ENCODE data around the gene KIF7. TPM values are rescaled to one million over a fixed set of nuclear protein-coding genes. Genes with fewer than 3 reads are reported as not detected.

Gene KIF7
- 4.2 TPM for total RNA-seq
- 1.4 TPM for polyA plus RNA-seq (ENCODE audit: insufficient read depth, low read depth, low replicate concordance)
- long read RNA-seq, donor 1, result 0 reads
- long read RNA-seq, donor 2, result 0 reads
- long read RNA-seq, donor 3, result 0 reads
- long read RNA-seq, donor 4, result 0 reads
- long read RNA-seq, donor 5, result 0 reads
- long read RNA-seq, donor 6, result 0 reads
- long read RNA-seq, donor 7, partial matches to known transcripts, result 1 of 6 reads
- long read RNA-seq, donor 7, other reads (novel, unspliced or antisense), result 5 of 6 reads
- long read RNA-seq, donor 8, result 0 reads
- long read RNA-seq, donor 9, result 0 reads
- long read RNA-seq, donor 10, result 0 reads

DNA sequence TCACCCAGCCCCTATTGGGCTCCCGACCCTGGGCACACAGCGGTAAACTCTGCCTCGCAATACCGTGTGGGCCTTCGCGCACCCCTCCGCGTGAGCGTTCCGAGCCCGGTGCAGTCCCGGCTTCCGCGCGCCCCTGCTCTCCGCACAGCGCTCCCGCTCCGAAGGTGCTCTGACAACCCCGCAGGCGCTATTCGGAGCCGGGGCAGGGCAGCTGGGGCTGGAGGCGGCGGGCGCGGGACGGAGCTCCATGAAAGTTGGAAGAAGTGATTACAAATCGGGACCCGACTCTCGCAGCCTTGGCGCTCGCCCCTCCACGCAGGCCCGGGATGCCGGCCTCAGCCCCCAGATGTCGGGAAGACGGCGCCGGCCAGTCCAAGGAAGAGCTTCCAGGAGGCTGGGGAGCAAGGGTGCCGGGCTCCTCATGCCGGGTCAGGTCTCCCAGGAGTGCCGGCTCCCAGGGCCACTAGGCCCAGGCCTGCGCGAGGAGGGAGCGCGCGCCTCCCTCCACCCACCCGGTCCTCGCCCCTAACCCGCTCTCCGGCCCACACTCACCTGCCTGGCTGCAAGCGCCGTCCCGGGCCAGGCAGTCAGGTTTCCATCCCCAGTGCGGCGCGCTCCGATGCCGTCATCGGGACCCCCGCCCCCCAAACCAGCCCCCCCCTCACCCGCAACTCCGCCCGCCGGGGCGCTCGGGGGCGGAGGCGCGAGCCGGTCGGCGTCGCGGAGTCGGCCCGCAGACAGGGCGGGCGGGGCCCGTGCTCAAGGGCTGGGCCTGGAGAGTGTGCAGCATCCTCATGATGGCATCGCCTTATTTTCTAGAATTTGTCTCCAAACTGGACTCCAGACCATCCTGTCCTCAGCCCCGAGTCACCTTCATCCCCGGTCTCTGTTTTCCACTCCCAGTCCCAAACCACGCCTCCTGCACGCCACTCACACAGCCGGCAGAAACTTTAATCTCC, at the start of gene KIF7:
TSS of gene KIF7 (minus strand) at position 621 of the 959 bp plus-strand sequence. CDS start 2,537 bp downstream, outside the sequence.
- intact Hi-C loops (cut with DNase I), result no loop called here
- no peak for FAIRE-seq
- H3K27ac ChIP-seq (ENCODE audit: low read depth in 2 of 2, low read length in 2 of 2), result no peak within 1 kb of the TSS

GRCh38 chr15:89704411-89704810, 49.1 kb upstream of the KIF7 start:
- intact Hi-C loops (cut with DNase I), result no loop called here
- Histone ChIP-seq H3K27ac (ENCODE audit: low read depth in 2 of 2, low read length in 2 of 2) (no peak overlapping the region), H3K9me3 (ENCODE audit: control insufficient read depth in 2 of 3, insufficient read depth in 1 of 3, low read length in 3 of 3) (no peaks in the 10 kb centered on the region), H3K36me3 (ENCODE audit: control insufficient read depth in 2 of 3, insufficient read depth in 3 of 3, low read length in 3 of 3) (no peaks in the 10 kb centered on the region), H3K9ac (ENCODE audit: low read length in 3 of 3) (no peak overlapping the region), H3K4me1 (ENCODE audit: control insufficient read depth in 2 of 3, insufficient read depth in 2 of 3, low read depth in 1 of 3, low read length in 3 of 3) (no peaks in the 10 kb centered on the region), H3K27me3 (ENCODE audit: control insufficient read depth, insufficient read depth, low read length) (no peaks in the 10 kb centered on the region), H3K4me3 (ENCODE audit: low read length in 3 of 3) (no peak overlapping the region)
- DNase-seq, result no peak
- no peak for FAIRE-seq
- TF ChIP-seq CTCF (IDR thresholded peaks at IDR 0.05; ENCODE audit: borderline replicate concordance, extremely low read depth, insufficient read depth), result no peak

More for the DNA sequence above, at the start of gene KIF7:
- no peak for TF ChIP-seq CTCF (IDR thresholded peaks at IDR 0.05; ENCODE audit: borderline replicate concordance, extremely low read depth, insufficient read depth)
- Histone ChIP-seq H3K27me3 (ENCODE audit: control insufficient read depth, insufficient read depth, low read length) (no peaks in the 10 kb centered on the region), H3K36me3 (ENCODE audit: control insufficient read depth in 2 of 3, insufficient read depth in 3 of 3, low read length in 3 of 3) (no peaks in the 10 kb centered on the region), H3K4me1 (ENCODE audit: control insufficient read depth in 2 of 3, insufficient read depth in 2 of 3, low read depth in 1 of 3, low read length in 3 of 3) (no peaks in the 10 kb centered on the region), H3K9ac (ENCODE audit: low read length in 3 of 3) (peak within 1 kb of the TSS in 2 of 3 donors; percentile 52 to 58), H3K9me3 (ENCODE audit: control insufficient read depth in 2 of 3, insufficient read depth in 1 of 3, low read length in 3 of 3) (no peaks in the 10 kb centered on the region), H3K4me3 (ENCODE audit: low read length in 3 of 3) (peak within 1 kb of the TSS; percentile 45 to 69 (median 60))
- DNase-seq, result peak in 4 of 5 donors; percentile 79 to 89 (median 84)

DNA sequence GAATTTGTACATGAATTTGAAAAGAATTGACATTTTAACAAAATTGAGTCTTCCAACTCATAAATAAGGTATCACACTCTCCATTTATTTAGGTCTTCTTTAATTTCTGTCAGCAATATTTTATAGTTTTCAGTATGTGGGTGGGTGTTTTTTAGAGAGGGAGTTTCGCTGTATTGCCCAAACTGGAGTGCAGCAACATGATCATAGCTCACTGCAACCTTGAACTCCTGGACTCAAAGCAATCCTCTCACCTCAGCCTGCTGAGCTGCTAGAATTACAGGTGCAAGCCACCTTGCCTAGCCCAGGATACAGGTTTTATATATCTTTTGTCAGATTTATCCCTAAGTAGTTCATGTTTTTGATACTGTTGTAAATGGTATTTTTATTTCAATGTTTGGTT, 39.9 kb upstream of the KIF7 start:
- TF ChIP-seq CTCF (IDR thresholded peaks at IDR 0.05; ENCODE audit: borderline replicate concordance, extremely low read depth, insufficient read depth), result no peak
- FAIRE-seq (no peak), DNase-seq (no peak)
- no peak overlapping the region for H3K9ac ChIP-seq (ENCODE audit: low read length in 3 of 3)
- no peaks in the 10 kb centered on the region for H3K9me3 ChIP-seq (ENCODE audit: control insufficient read depth in 2 of 3, insufficient read depth in 1 of 3, low read length in 3 of 3)
- no peaks in the 10 kb centered on the region for H3K36me3 ChIP-seq (ENCODE audit: control insufficient read depth in 2 of 3, insufficient read depth in 3 of 3, low read length in 3 of 3)
- intact Hi-C loops (cut with DNase I), result no loop called here
- H3K4me1 ChIP-seq (ENCODE audit: control insufficient read depth in 2 of 3, insufficient read depth in 2 of 3, low read depth in 1 of 3, low read length in 3 of 3), result no peaks in the 10 kb centered on the region
- H3K27ac ChIP-seq (ENCODE audit: low read depth in 2 of 2, low read length in 2 of 2), result no peak overlapping the region
- no peak overlapping the region for H3K4me3 ChIP-seq (ENCODE audit: low read length in 3 of 3)
- H3K27me3 ChIP-seq (ENCODE audit: control insufficient read depth, insufficient read depth, low read length), result no peaks in the 10 kb centered on the region

All from kidney (tissue), 22 donors.